Testis (tissue), 2 donors: Measurements from ENCODE around the gene PRKX.

Source experiments
- CTCF ChIP-seq, 3 experiments: fragments of 450-650 bp in 2 of 3; fragments of 200-600 bp in 1 of 3; sonication (generic) in 1 of 3; IDR thresholded peaks; one replicate each; pipeline ENCODE4 v1.5.1; 2016 to 2019; ENCODE audit warnings: antibody characterized with exemption in 3 of 3, mild to moderate bottlenecking in 2 of 3, moderate library complexity in 1 of 3
- POLR2A ChIP-seq: fragments of 450-650 bp; IDR thresholded peaks from one replicate; pipeline ENCODE4 v1.6.1; 2017; ENCODE audit warnings: antibody characterized with exemption, mild to moderate bottlenecking, moderate library complexity

- TF ChIP-seq CTCF (IDR thresholded peaks at IDR 0.05) (no peak), POLR2A (no peak)
These were observed 35.1 kb downstream of the PRKX start for GRCh38 chrX:3678328-3678727.
